ENCODE measurements around the gene AHSP.

GRCh38 chr16:31501226-31501965 lies 26.3 kb upstream of the AHSP start:
- no peak for TF ChIP-seq ZNF426 (tag by site-specific recombination; IDR thresholded peaks at IDR 0.05)
- TF ChIP-seq ZNF24 (tag by site-specific recombination; IDR thresholded peaks at IDR 0.05): no peak
- no peak for TF ChIP-seq ZNF274 (IDR thresholded peaks at IDR 0.05; ENCODE audit: low read length)
- TF ChIP-seq ZNF274 (tag by site-specific recombination; IDR thresholded peaks at IDR 0.05; ENCODE audit: borderline replicate concordance): no peak
- TF ChIP-seq CTCF (tag by site-specific recombination; IDR thresholded peaks at IDR 0.05): no peak
- no peak for TF ChIP-seq SP2 (tag by site-specific recombination; IDR thresholded peaks at IDR 0.05)
- TF ChIP-seq YY1 (tag by site-specific recombination; IDR thresholded peaks at IDR 0.05): no peak
- TF ChIP-seq ZNF621 (tag by site-specific recombination; IDR thresholded peaks at IDR 0.05): no peak
